K562 (cell line): Measurements from ENCODE around the gene PRKRIP1. TPM values are rescaled to one million over a fixed set of nuclear protein-coding genes. Genes with fewer than 3 reads are reported as not detected.
A peak's percentile ranks its signal among the peaks of the same experiment; 100 is the strongest.

Experiments
- ARID2 ChIP-seq: fragments of 450-650 bp; IDR thresholded peaks from 2 replicates; pipeline ENCODE4 v1.6.1; 2017; ENCODE audit warnings: antibody characterized with exemption, mild to moderate bottlenecking
- ASH1L ChIP-seq: fragments of 450-650 bp; IDR thresholded peaks from 2 replicates; pipeline ENCODE4 v1.6.1; 2018; ENCODE audit warnings: borderline replicate concordance, mild to moderate bottlenecking, low read depth; ENCODE audit not compliant: partially characterized antibody
- BDP1 ChIP-seq: IDR thresholded peaks from 3 replicates; pipeline ENCODE4 v1.6.1; 2011; ENCODE audit not compliant: insufficient read length, insufficient read depth
- CEBPB ChIP-seq: fragments of 450-650 bp; IDR thresholded peaks from 2 replicates; pipeline ENCODE4 v1.6.1; 2016; ENCODE audit warnings: missing genetic modification characterization, missing compliant biosample characterization
- DPF2 ChIP-seq: fragments of 450-650 bp; IDR thresholded peaks from 2 replicates; pipeline ENCODE4 v1.6.1; 2016
- EP300 ChIP-seq: IDR thresholded peaks from 2 replicates; pipeline ENCODE4 v1.6.1; 2012; ENCODE audit warnings: low read length, improper control_type of control experiment
- FOXK2 ChIP-seq, 2 experiments: fragments of 450-650 bp; IDR thresholded peaks in 1 of 2; conservative IDR thresholded peaks in 1 of 2; 2 replicates each; pipeline ENCODE4 v1.6.1; 2016; ENCODE audit warnings: low read depth in 2 of 2, mild to moderate bottlenecking in 1 of 2
- HSF4 ChIP-seq: fragments of 250-450 bp; sonication (Bioruptor Pico); IDR thresholded peaks from 2 replicates; pipeline ENCODE4 v2.1.2; 2022; ENCODE audit warnings: mild to moderate bottlenecking, moderate library complexity, borderline replicate concordance
- JUN ChIP-seq, 2 experiments: sonication (generic) in 1 of 2; formaldehyde crosslinking in 1 of 2; IDR thresholded peaks; 2 replicates each; pipeline versions ENCODE4 v1.6.1 to v1.8.0; 2012 to 2022; ENCODE audit warnings: borderline replicate concordance in 2 of 2, mild to moderate bottlenecking in 2 of 2, improper control_type of control experiment in 1 of 2, low read depth in 1 of 2, low read length in 1 of 2, missing genetic modification reagents in 1 of 2
- MCM2 ChIP-seq: fragments of 450-650 bp; IDR thresholded peaks from 2 replicates; pipeline ENCODE4 v1.6.1; 2017; ENCODE audit warnings: low read depth, mild to moderate bottlenecking
- MCM7 ChIP-seq, 2 experiments: fragments of 450-650 bp; IDR thresholded peaks; 2 replicates each; pipeline ENCODE4 v1.6.1; 2016 to 2018
- MEF2A ChIP-seq: IDR thresholded peaks from 2 replicates; pipeline ENCODE4 v1.6.1; 2011; ENCODE audit warnings: low read depth, mild to moderate bottlenecking, low read length, moderate library complexity; ENCODE audit not compliant: control insufficient read depth
- MTA2 ChIP-seq: fragments of 450-650 bp; IDR thresholded peaks from 2 replicates; pipeline ENCODE4 v1.6.1; 2016; ENCODE audit warnings: low read depth
- NFE2L1 ChIP-seq: fragments of 450-650 bp; IDR thresholded peaks from 2 replicates; pipeline ENCODE4 v1.6.1; 2016; ENCODE audit warnings: missing genetic modification characterization, low read depth, mild to moderate bottlenecking, missing compliant biosample characterization, moderate library complexity, borderline replicate concordance
- PHF8 ChIP-seq: fragments of 200-600 bp; sonication (generic); IDR thresholded peaks from 2 replicates; pipeline ENCODE4 v1.6.1; 2012; ENCODE audit warnings: mixed run types, mild to moderate bottlenecking, inconsistent platforms, low read length, moderate library complexity, borderline replicate concordance
- RNF219 ChIP-seq: fragments of 250-450 bp; sonication (Bioruptor Pico); IDR thresholded peaks from 2 replicates; pipeline ENCODE4 v1.5.0; 2022; ENCODE audit warnings: mild to moderate bottlenecking
- SMARCA4 ChIP-seq: fragments of 450-650 bp; IDR thresholded peaks from 2 replicates; pipeline ENCODE4 v1.6.1; 2016
- TCF3 ChIP-seq: sonication (generic); formaldehyde crosslinking; IDR thresholded peaks from 2 replicates; pipeline ENCODE4 v1.4.0; 2020; ENCODE audit warnings: mild to moderate bottlenecking, missing genetic modification reagents
- TRIM28 ChIP-seq: fragments of 450-650 bp; IDR thresholded peaks from 2 replicates; pipeline ENCODE4 v1.6.1; 2017
- U2AF1 ChIP-seq: fragments of 200-400 bp; formaldehyde crosslinking; optimal IDR thresholded peaks from 2 replicates; pipeline ENCODE3; 2017; ENCODE audit warnings: mild to moderate bottlenecking, low read depth, low read length, moderate library complexity
- YY1 ChIP-seq, 3 experiments: IDR thresholded peaks; 2 replicates each; pipeline ENCODE4 v1.6.1; 2011; ENCODE audit warnings: low read length in 2 of 3, mild to moderate bottlenecking in 2 of 3, moderate library complexity in 2 of 3, borderline replicate concordance in 1 of 3, control low read depth in 1 of 3, low read depth in 1 of 3; ENCODE audit not compliant: insufficient read depth in 3 of 3, insufficient replicate concordance in 2 of 3, control insufficient read depth in 1 of 3, insufficient read length in 1 of 3; ENCODE audit errors: extremely low read depth in 1 of 3
- ZNF232 ChIP-seq: sonication (generic); formaldehyde crosslinking; IDR thresholded peaks from 2 replicates; pipeline ENCODE4 v1.8.0; 2022; ENCODE audit warnings: mild to moderate bottlenecking, missing genetic modification reagents
- ZNF282 ChIP-seq: sonication (generic); formaldehyde crosslinking; IDR thresholded peaks from 2 replicates; pipeline ENCODE4 v1.8.1; 2023; ENCODE audit warnings: missing genetic modification reagents
- ZNF584 ChIP-seq: fragments of 200-800 bp; sonication (Bioruptor generic); IDR thresholded peaks from 2 replicates; pipeline ENCODE4 v1.6.1; 2016; ENCODE audit warnings: low read depth, mild to moderate bottlenecking, missing genetic modification characterization, missing compliant biosample characterization
- polyA plus RNA-seq, 8 experiments: library from polyadenylated mRNA; depleted of rRNA in 4 of 8; stranded (reverse) in 5 of 8; unstranded in 3 of 8; fragments of >200 nt; fragmentation: Nextera tagmentation in 2 of 8; fragmentation: Illumina TruSeq in 1 of 8; extraction: Ambion mirVana in 2 of 8; extraction: Trizol in 1 of 8; gene quantifications; 2 replicates each; pipeline versions ENCODE4 v1.2.1 to v1.2.3, GENCODE V29; 2011 to 2014; ENCODE audit warnings: inconsistent platforms in 1 of 8, missing spikeins in 1 of 8
- total RNA-seq, 7 experiments: library from RNA; depleted of rRNA in 6 of 7; stranded (reverse); fragments of >200 nt in 6 of 7; fragmentation: Illumina TruSeq in 2 of 7; extraction: Trizol in 2 of 7; gene quantifications; 2 replicates each; pipeline versions ENCODE4 v1.2.1 to v1.2.3, GENCODE V29; 2011 to 2021; ENCODE audit warnings: low replicate concordance in 1 of 7

The PRKRIP1 gene
- total and polyA plus RNA-seq, 9 of the 15 experiments (the other 6 are each of a cell fraction or from before 2014, with no cell fraction given) = 14.9 to 52.1 (median 19.8) TPM

- TF ChIP-seq TCF3 (peak; percentile 40; the same call in 1 of the 2 replicates), DPF2 (peak; percentile 67), ZNF232 (no peak), JUN (IDR thresholded peaks at IDR 0.05; ENCODE audit: borderline replicate concordance, low read depth, low read length) (peak; percentile 88), JUN (CRISPR knock-in tag; IDR thresholded peaks at IDR 0.05; ENCODE audit: borderline replicate concordance) (no peak), ASH1L (no peak), RNF219 (no peak), MCM7 (IDR thresholded peaks at IDR 0.05) (no peak), U2AF1 (no peak), MCM2 (no peak), EP300 (peak; percentile 40; the same call in 1 of the 2 replicates), ZNF584 (no peak), HSF4 (no peak), SMARCA4 (peak; percentile 69; the same call in 1 of the 2 replicates), FOXK2 (conservative IDR thresholded peaks at IDR 0.05 in 1 of 2, IDR thresholded peaks at IDR 0.05 in 1 of 2; ENCODE audit: low read depth in 2 of 2) (no peak), ARID2 (no peak), CEBPB (tag) (no peak), NFE2L1 (tag) (no peak), TRIM28 (no peak), PHF8 (no peak), MTA2 (no peak), BDP1 (no peak), MEF2A (no peak), YY1 (IDR thresholded peaks at IDR 0.05; ENCODE audit: borderline replicate concordance in 1 of 3, control insufficient read depth in 1 of 3, extremely low read depth in 1 of 3, insufficient read depth in 3 of 3, insufficient read length in 1 of 3, insufficient replicate concordance in 2 of 3, low read depth in 1 of 3, low read length in 2 of 3) (no peak), ZNF282 (CRISPR knock-in tag) (no peak)
Observed at GRCh38 chr7:102439963-102440795, 44.0 kb downstream of the PRKRIP1 start (continued).
